Activated CD8-positive, alpha-beta memory T cell treated with anti-CD3 and anti-CD28 coated beads, Interleukin-2, amount 50 U/mL, for 24 hours (primary cell): ENCODE data around the gene CEP126.
"Not testable (repeated sequence)": the region's sequence is repeated elsewhere in the genome, so short reads cannot be mapped to it uniquely, and the experiment has no call there.

Experiments
- DNase-seq: peaks from one replicate; pipeline ENCODE4 v3.0.0-alpha.2; 2020; ENCODE audit errors: extremely low read depth

CEP126 gene

DNA sequence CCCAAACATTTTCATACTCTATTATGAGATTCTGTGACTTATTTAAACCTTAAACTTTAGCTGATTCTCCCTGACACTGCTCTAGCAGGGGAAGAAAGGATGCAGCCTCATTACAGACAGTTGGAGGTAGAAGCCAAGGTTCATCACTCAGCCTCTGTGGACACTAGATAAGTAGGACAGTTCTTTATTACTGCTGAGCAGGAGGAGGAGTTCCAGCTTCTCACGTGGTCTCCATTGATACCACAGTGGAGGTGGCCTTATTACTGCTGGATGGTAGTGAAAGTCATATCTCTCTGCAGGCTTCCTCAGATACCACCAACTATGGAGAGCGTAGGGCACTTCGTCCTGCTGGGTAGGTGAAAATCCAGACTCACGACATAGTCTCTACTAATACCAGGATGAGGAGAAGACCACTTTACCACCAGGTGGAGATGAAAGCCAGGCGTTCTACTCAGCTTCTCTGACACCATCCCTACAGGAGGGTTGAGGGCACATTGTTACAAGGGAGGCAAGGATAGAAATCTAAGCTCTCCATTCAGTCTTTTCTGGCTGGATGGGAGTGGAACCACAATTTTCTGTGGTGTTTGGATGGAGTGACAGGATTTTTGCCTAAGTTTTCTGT is 14.6 kb downstream of the CEP126 start:
- DNase-seq = no peak

DNA sequence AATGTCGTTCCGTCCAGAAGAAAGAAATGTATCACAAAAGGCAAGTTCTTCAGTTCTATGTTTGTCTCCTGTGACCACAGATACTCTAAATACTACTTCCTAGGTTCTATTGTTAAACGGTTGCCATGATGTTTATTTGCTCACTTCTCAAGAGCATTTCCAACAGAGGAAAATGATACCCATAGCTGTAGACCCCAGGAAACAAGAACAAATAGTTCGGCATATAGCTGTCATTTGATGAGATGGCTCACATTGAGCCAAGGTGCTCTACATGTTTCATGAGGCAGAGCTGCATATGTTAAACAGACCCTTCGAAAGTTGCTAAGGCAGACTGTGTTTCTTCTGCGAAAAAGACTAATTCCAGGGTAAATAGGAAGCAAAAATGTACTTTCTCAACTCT is 16.9 kb downstream of the CEP126 start:
- DNase-seq = no peak

DNA sequence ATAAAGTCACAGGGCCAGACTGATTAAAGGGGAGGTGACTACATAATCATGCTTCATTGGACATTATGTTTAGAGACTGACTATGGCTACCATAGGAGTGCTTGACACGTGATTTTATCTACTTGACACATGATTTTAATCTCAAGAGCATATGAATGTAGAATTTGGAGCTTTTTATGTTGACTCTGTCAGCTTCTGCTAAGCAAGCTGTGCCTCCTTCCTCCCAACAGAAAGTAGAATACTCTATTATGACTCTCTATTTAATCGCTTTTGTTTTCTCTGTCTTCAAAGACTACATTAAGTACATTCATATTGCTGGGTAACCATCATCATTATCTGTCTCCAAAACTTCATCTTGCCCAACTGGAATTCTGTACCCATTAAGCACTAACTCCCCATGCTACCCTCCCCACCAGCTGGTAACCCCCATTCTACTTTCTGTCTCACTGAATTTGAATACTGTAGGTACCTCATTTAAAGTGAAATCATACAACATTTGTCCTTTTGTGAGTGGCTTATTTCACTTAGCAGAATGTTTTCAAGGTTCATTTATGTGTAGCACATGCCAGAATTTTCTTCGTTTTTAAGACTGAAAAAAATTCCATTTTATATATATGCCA is 26.2 kb downstream of the CEP126 start:
- DNase-seq = no peak

DNA sequence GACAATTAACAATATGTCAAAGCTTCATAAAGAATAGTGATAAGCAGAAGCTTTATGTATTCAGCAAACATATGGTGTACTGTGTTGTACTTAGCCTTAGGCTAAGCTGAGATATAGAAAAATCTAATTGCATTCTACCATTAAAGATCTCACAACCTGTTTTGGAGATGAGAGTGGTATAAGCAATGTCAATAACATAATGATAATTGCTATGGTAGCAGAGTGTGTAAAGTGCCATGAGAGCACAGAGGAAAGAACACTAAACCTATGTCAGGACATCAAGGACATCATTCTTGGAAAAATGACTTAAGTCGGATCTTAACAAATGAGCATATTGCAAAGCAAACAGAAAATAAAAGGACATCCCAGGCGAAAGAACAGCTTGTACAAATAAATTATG is 30.1 kb downstream of the CEP126 start:
- DNase-seq = no peak

DNA sequence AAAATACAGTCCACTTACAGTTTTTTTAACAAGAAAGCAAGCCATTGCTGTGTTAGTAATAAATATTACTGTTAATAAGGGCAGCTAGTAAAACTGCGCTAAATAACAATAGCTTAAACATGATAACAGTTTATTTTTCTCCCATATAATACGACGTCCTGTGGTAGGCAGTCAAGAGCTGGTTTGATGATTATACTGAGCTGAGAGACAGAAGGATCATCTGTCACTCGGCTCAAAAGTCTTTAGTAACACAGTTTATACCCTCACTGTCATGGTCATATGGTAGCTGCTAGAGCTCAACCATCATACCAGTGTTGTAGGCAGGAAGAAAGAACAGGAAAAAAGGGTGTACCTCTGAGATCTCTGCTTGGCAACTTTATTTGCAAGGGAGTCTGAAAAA is 30.6 kb downstream of the CEP126 start:
- no peak for DNase-seq

DNA sequence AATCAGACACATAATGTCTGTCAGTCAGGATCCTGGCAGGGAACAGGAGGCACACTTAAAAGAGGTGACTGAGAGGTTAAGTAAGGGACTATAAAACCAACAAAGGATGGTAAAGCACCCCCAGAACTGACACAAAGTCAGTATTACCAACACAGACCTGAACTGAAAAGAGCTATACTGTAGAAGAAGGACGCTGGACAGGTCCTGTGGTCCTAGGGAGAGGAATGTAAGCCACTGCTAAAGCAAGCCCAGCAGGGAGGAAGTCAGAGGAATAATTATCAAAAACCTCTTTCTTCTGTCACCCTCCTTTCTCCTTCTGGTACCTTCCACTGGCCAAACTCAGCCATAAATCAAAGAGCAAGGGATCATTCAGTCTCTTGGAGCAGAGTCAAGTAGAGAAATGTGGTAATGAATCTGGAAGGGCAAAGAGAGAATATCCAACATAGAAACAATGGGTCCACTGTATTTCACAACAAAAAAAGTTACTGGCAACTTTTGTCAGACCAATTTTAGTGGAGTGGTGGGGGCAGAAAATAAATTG is 34.9 kb downstream of the CEP126 start:
- no peak for DNase-seq

DNA sequence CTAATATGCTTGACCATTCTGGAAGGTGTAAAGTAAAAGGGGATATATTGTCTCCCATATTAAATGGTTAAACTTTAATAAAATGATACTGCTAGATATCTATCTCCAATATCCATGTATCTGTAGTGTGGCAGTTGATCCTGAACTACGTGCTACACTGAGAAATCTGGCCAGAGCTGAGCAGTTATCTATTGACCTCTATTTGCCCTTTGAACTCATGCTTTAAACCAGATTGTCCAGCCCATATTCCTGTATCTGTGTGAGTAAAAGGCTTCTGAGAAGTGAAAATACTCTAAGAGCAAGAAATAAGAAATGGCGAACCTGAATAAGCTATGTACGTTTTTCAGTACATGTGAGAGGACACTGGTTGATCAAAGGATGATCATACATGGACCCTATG is 40.5 kb downstream of the CEP126 start:
- DNase-seq = no peak

DNA sequence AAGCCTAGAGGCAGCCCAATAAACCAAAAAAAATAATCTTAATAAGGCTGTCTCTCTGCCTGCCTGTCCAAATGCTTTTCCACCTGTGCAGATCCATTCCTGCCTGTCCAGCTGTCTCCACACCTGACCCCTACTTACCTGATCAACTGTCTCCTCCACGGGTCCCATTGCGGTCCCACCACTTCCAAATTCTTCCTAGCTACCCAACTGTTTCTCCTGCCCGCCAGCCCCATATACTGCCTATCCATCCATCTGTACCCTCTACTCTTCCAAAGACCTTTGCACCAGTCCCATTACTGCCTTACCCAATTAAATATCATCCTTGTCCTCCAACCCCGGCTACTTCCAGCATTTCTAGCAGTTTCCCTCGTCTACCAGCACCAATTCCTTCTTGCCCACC is 40.9 kb downstream of the CEP126 start:
- no peak for DNase-seq

DNA sequence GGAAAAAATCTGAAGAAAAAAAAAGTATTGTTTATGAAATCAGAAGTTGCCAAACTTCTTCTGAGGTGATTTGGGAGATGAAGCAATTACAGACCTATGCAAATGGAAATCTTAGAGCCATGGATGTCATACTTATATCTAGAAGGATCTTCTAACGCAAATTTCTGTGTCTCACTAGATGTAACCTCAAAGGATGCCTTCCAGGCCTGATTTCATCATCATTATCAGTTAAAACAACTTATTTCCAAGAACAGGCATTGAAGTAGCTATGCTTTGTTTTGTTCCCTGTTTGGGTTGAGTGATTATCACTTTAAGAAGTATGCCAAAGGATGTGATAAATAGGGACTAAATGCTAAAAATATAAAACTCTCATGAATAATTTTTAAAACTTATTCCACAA is 45.4 kb downstream of the CEP126 start:
- no peak for DNase-seq

DNA sequence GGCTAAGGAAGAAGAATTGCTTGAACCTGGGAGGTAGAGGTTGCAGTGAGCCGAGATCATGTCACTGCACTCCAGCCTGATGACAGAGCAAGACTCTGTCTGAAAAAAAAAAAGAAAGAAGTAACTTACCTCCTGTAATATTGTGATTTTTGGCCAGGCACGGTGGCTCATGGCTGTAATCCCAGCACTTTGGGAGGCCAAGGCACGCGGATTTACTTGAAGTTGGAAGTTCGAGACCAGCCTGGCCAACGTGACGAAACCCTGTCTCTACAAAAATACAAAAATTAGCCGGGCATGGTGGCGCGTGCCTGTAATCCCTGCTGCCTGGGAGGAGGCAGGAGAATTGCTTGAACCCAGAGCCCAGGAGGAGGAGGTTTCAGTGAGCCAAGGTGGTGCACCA is 49.4 kb downstream of the CEP126 start:
- DNase-seq = not testable (repeated sequence)

DNA sequence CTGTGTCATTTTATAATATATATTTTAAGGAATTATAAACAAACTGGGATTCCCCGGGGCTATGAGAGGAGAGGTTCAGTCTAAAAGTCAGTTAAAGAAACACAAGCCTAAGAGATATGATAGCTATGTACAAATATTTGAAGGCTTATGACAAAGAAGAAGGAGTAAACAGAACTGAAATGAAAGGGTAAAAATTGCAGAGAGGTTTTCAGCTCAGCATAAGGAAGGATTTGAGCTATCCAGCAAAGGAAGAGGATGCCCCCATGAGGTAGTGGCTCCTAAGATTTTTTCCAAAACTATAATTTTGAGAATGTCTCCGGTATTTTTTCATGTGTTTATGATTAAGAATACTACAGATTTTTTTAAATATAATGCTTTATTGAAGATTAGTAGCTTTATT is 59.4 kb downstream of the CEP126 start:
- no peak for DNase-seq

DNA sequence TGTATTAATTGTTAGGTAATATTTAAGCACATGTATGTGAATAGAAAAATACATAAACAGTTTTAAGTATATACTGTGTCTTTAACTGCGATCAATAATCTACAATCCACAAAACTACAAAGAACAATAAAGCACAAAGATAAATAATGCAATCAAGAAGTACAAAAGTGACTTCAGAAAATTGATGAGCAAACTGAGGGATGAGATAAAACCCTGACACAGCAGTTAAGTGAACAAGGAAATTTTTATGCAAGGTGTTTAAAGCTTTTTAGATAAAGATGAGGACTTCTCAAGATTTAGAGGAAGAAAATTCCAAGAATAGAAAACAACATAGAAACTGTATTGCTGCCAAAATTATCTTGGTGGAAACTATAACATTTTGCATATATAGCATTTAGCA is 60.0 kb downstream of the CEP126 start:
- DNase-seq = no peak

DNA sequence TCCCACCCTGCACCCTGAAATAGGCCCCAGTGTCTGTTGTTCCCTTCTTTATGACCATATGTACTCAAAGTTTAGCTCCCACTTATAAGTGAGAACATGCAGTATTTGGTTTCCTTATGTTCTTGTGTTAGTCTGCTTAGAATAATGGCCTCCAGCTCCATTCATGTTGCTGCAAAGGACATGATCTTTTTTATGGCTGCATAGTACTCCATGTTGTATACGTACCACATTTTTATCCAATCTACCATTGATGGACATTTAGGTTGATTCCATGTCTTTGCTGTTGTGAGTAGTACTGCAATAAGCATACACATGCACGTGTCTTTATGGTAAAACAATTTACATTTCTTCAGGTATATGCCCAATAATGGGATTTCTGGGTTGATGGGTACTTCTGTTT is 60.9 kb downstream of the CEP126 start:
- DNase-seq = no peak

DNA sequence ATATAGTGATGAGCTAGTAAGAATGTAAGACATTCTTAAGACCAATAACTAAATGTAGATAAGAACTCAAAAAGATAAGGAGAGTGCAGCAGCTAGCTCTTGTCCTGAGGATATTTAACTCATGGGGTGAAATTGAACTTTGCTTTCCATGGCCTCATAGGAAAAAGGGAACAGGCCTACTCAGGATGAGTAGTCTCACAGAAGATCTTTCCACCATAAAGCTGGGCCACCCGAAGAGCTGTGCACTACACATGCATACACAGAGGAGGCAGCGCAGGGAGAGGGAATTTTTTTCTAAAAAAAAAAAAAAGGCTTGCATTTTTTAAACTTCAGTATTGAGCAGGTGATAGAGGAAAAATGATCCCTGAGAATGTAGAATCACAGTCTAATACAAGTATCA is 72.6 kb downstream of the CEP126 start:
- DNase-seq = no peak

DNA sequence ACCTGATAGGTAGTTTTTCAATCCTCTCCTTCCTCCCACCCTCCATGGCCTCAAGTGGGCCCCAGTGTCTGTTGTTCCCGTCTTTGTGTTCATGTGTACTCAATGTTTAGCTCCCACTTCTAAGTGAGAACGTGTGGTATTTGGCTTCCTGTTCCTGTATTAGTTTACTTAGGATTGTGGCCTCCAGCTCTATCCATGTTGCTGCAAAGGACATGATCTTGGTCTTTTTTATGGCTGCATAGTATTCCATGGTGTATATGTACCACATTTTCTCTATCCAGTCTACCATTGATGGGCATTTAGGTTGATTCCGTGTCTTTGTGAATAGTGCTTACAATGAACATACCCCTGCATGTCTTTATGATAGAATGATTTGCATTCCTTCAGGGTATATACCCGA is 78.4 kb downstream of the CEP126 start:
- DNase-seq = no peak

DNA sequence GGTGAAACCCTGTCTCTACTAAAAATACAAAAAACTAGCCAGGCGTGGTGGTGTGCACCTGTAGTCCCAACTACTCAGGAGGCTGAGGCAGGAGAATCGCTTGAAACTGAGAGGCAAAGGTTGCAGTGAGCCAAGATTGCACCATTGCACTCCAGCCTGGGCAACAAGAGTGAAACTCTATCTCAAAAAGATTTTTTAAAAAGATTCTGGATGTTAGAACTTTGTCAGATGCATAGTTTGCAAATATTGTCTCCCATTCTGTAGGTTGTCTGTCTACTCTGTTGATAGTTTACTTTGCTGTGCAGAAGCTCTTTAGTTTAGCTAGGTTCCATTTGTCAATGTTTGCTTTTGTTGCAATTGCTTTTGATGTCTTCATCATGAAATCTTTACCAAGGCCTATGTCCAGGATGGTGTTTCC is 79.3 kb downstream of the CEP126 start:
- DNase-seq = not testable (repeated sequence)

DNA sequence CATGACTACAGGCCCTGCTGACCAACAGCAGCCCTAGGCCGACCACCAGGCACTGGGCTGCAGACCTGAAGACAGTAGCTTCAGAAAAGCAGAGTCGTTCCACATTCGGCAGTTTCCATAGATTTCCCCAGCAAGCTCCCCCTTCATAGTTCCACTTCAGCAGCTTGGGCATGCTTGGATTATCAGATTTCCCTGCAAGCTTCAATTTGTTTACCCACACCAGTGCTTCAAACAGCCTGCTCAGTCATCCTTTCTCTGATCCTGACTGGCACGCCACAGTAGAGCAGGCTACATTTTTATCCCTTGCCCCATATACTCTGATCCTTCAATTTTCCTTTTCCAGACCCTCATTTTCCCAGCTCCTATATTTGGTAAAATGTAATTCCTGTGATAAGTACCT is 81.3 kb downstream of the CEP126 start:
- no peak for DNase-seq

DNA sequence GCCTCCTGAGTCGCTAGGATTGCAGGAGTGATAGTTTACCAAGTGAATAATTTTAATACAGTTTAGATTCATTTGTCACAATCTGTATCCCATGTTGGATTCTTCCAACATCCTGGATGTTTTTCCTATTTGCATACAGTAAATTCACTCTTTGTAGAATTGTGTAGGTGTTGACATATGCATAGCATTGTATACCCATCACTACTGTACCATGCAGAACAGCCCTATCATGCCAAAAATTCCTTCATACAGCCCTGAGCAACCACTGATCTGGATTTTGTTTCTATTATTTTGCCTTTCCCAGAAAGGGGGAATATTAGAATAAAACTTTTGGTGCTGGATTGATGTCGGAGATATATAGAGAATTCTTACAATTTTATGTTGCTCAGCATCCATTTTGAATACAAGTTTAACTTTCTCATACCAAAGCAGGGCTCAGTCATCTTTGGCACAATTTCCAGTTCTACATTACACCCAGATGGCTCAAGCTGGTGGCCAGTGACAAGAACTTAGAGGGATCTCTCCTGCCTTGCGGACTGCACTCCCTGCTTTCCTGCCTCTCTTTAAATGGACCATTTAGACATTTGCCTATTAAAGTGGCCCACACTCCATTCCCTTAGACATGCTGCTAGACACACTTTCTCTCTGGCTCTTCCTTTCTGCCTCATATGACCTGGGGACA is 87.0 kb downstream of the CEP126 start:
- DNase-seq = no peak

DNA sequence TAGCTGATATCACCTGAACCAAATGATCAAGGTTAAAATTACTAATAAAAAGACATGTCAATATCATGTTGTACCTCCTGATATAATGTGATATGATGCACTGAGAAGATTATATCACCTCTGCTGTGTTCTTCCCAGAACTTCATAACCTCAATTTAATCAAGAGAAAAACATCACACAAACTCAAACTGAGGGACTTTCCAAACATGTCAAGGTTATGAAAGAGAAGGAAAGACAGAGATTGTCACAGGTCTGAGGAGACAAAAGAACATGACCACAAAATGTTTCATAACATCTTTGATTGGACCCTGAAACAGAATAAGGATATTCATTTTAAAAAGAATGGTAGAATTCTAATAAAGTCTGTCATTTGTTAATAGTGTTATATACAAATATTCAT is 89.4 kb downstream of the CEP126 start:
- no peak for DNase-seq

DNA sequence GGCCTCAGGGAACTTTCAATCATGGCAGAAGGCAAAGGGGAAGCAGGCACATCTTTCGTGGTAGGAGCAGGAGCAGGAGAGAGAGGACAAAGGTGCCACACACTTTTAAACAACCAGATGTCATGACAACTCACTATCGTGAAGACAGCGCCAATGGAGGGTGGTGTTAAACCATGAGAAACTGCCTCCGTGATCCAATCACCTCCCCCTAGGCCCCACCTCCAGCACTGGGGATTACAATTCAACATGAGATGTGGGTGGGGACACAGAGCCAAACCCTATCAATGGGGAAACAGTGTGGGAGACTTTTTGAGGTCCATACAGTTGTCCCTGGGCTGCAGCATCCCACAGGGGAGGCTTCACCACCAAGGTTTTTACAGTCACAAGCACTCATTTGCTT is 90.5 kb downstream of the CEP126 start:
- no peak for DNase-seq

DNA sequence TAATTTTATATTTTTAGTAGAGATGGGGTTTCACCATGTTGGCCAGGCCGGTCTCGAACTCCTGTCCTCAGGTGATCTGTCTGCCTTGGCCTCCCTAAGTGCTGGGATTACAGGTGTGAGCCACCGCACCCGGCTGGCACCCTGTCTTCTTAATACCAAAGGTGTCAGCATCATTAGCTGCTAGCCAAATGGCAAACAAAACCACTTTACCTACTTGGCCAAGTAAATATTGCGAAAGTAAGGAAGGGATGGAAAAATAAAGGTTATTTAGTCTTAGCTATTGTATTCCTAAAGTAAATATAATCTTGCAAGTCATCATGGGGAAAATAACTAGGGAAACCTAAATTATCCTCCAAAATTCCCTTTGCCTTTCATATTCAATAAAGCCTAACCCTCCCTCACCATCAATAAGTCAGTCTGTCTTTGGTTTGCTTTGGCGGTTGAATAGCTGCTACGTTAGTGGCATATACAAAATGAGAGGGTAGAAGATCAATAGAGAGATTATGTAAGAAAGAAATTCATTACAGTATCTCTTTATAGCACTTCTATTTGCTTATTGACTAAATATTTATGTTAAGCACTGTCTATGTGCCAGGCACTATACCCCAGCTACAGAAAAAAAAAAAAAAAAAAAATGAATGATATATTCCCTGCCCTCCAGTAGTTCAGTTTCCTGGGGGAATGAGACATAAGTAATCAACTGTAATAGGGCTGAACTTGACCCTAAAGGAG is 92.2 kb downstream of the CEP126 start:
- DNase-seq = no peak
